Choroid plexus epithelial cell (primary cell): ENCODE data around the gene MAP2K4.

Experiments used
- DNase-seq: peaks from one replicate; pipeline ENCODE4 v3.0.0-alpha.2; 2010; ENCODE audit warnings: low read depth
- H3K4me3 ChIP-seq: 2 replicates; pipeline ENCODE4 v1.5.1; 2011; ENCODE audit warnings: low read depth, mild to moderate bottlenecking, control low read depth, low read length, moderate library complexity
- TF ChIP-seq, protein P1 (sequence below): conservative IDR thresholded peaks from 2 replicates; pipeline ENCODE4 v1.5.1; 2011; ENCODE audit warnings: low read depth, mild to moderate bottlenecking, control low read depth, inconsistent platforms, low read length, moderate library complexity

The MAP2K4 gene

GRCh38 chr17:12048843-12049473 lies 28.3 kb downstream of the MAP2K4 start:
- TF ChIP-seq, protein P1, sequence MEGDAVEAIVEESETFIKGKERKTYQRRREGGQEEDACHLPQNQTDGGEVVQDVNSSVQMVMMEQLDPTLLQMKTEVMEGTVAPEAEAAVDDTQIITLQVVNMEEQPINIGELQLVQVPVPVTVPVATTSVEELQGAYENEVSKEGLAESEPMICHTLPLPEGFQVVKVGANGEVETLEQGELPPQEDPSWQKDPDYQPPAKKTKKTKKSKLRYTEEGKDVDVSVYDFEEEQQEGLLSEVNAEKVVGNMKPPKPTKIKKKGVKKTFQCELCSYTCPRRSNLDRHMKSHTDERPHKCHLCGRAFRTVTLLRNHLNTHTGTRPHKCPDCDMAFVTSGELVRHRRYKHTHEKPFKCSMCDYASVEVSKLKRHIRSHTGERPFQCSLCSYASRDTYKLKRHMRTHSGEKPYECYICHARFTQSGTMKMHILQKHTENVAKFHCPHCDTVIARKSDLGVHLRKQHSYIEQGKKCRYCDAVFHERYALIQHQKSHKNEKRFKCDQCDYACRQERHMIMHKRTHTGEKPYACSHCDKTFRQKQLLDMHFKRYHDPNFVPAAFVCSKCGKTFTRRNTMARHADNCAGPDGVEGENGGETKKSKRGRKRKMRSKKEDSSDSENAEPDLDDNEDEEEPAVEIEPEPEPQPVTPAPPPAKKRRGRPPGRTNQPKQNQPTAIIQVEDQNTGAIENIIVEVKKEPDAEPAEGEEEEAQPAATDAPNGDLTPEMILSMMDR = no peak
- DNase-seq = no peak
- no peak overlapping the region for H3K4me3 ChIP-seq

GRCh38 chr17:12050646-12051225 lies 30.1 kb downstream of the MAP2K4 start:
- TF ChIP-seq, protein P1 = no peak
- DNase-seq = no peak
- no peak overlapping the region for H3K4me3 ChIP-seq

- H3K4me3 ChIP-seq = no peak overlapping the region
- peak; percentile 12 for DNase-seq
- TF ChIP-seq, protein P1 = no peak
These were observed 32.9 kb downstream of the MAP2K4 start for GRCh38 chr17:12053552-12053951.

- no peak overlapping the region for H3K4me3 ChIP-seq
- TF ChIP-seq, protein P1 = no peak
- DNase-seq = no peak
These were observed 35.2 kb downstream of the MAP2K4 start for GRCh38 chr17:12055889-12056288.

DNA sequence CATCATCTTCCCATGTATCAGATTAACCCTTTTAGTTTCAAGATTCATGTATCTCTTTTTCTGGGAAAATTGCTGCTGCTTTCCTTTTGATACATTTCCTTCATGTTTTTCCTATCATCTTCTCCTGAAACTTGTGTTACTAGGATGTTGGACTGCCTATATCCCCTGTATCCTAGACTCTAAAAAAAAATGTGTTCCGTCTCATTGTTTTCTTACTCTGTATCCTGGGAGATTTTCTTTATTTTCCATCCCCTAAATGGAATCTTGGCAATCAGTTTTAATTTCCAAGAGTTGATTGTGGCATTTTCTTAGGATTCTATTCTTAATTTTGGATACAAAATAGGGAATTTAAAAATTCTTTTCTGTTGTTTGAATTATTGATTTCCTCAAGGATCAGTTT lies 36.8 kb downstream of the MAP2K4 start:
- TF ChIP-seq, protein P1 = no peak
- no peak overlapping the region for H3K4me3 ChIP-seq
- no peak for DNase-seq

GRCh38 chr17:12058535-12058934 lies 37.9 kb downstream of the MAP2K4 start:
- TF ChIP-seq, protein P1 = no peak

DNA sequence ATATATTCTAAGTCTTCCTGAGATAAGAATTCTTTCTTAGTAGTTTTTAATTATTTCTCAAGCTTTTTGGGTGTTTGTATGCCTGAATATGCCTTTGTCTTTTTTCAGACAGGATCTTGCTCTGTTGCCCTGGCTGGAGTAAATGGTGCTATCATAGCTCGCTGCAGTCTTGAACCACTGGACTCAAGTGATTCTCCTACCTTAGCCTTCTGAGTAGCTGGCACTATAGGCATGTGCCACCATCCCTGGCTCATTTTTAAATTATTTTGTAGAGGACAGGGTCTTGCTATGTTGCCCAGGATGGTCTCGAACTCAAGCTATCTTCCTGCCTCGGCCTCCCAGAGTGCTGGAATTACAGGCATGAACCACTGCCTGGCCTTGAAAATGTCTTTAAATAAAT lies 41.6 kb downstream of the MAP2K4 start:
- no peak overlapping the region for H3K4me3 ChIP-seq
- DNase-seq = no peak
- TF ChIP-seq, protein P1 = no peak

More at GRCh38 chr17:12058535-12058934, 37.9 kb downstream of the MAP2K4 start:
- no peak overlapping the region for H3K4me3 ChIP-seq
- no peak for DNase-seq
